Peyer's patch (tissue), 4 donors: ENCODE data around the gene PIP5KL1. TPM values are rescaled to one million over a fixed set of nuclear protein-coding genes. Genes with fewer than 3 reads are reported as not detected.

ENCODE experiments used
- DNase-seq, 3 donors: peaks; one replicate each; pipeline ENCODE4 v3.0.0-alpha.2; 2017 to 2019
- H3K27ac ChIP-seq, 4 donors: fragments of 200-600 bp; sonication (generic); one replicate each; pipeline ENCODE4 v1.5.1; 2016 to 2019
- H3K27me3 ChIP-seq, 2 donors: fragments of 200-600 bp; sonication (generic); one replicate each; pipeline ENCODE4 v1.5.1; 2019
- H3K36me3 ChIP-seq, 3 donors: fragments of 200-600 bp; sonication (generic); one replicate each; pipeline ENCODE4 v1.5.1; 2016 to 2019
- H3K4me1 ChIP-seq, 4 donors: fragments of 200-600 bp; sonication (generic); one replicate each; pipeline ENCODE4 v1.5.1; 2016 to 2019
- H3K4me3 ChIP-seq, 4 donors: fragments of 200-600 bp; sonication (generic); 1 replicate in 3 of 4; 2 replicates in 1 of 4; pipeline ENCODE4 v1.5.1; 2016 to 2019; ENCODE audit warnings: mild to moderate bottlenecking in 1 of 4
- H3K9me3 ChIP-seq, 4 donors: fragments of 200-600 bp; sonication (generic); one replicate each; pipeline ENCODE4 v1.5.1; 2016 to 2019; ENCODE audit warnings: mild to moderate bottlenecking in 1 of 4
- CTCF ChIP-seq, 6 experiments: fragments of 450-650 bp in 4 of 6; fragments of 200-600 bp in 2 of 6; sonication (generic) in 1 of 6; IDR thresholded peaks; one replicate each; pipeline ENCODE4 v1.5.1; 2017 to 2019; ENCODE audit warnings: antibody characterized with exemption in 6 of 6, mild to moderate bottlenecking in 3 of 6, moderate library complexity in 1 of 6
- POLR2A ChIP-seq, 2 donors: fragments of 450-650 bp; IDR thresholded peaks; one replicate each; pipeline ENCODE4 v1.5.1; 2017; ENCODE audit warnings: antibody characterized with exemption in 2 of 2, mild to moderate bottlenecking in 2 of 2, moderate library complexity in 2 of 2
- total RNA-seq, 4 donors: library from RNA; depleted of rRNA; stranded (reverse); fragments of >200 nt; gene quantifications; one replicate each; pipeline ENCODE4 v1.1.0, GENCODE V29; 2016

The PIP5KL1 gene
- total RNA-seq, 4 donors from 2014 or later: 2.5 TPM; not detected in 3

- Histone ChIP-seq H3K36me3 (peaks cover 0 to 9% (median 0%) of the 10 kb centered on the region in 3 donors), H3K4me1 (peaks cover 0 to 57% (median 52%) of the 10 kb centered on the region in 4 donors), H3K9me3 (no peaks in the 10 kb centered on the region), H3K27me3 (no peaks in the 10 kb centered on the region), H3K4me3 (peak overlapping the region; percentile 9 to 34 (median 16)), H3K27ac (peak overlapping the region; percentile 76 to 96 (median 88))
- DNase-seq: no peak
- TF ChIP-seq POLR2A (IDR thresholded peaks at IDR 0.05): no peak
- no peak for TF ChIP-seq CTCF (IDR thresholded peaks at IDR 0.05)
Observed at GRCh38 chr9:127904561-127905003, 26.0 kb downstream of the PIP5KL1 start.

GRCh38 chr9:127903557-127904475, 26.8 kb downstream of the PIP5KL1 start:
- H3K36me3 ChIP-seq: peaks cover 0 to 8% (median 0%) of the 10 kb centered on the region in 3 donors
- H3K4me3 ChIP-seq: peak overlapping the region in 3 of 4 donors; percentile 10 to 34 (median 22)
- TF ChIP-seq POLR2A (IDR thresholded peaks at IDR 0.05): no peak
- no peak for TF ChIP-seq CTCF (IDR thresholded peaks at IDR 0.05)
- H3K27me3 ChIP-seq: no peaks in the 10 kb centered on the region
- peak; percentile 73 to 96 (median 96) for DNase-seq
- no peaks in the 10 kb centered on the region for H3K9me3 ChIP-seq
- peak overlapping the region; percentile 76 to 96 (median 88) for H3K27ac ChIP-seq
- H3K4me1 ChIP-seq: peaks cover 0 to 59% (median 54%) of the 10 kb centered on the region in 4 donors

- Histone ChIP-seq H3K9me3 (no peaks in the 10 kb centered on the region), H3K4me3 (peak within 1 kb of the TSS; percentile 66 to 89 (median 76)), H3K36me3 (peaks cover 0 to 20% (median 0%) of the 10 kb centered on the region in 3 donors), H3K27ac (peak within 1 kb of the TSS; percentile 80 to 91 (median 88)), H3K4me1 (peaks cover 0 to 59% (median 30%) of the 10 kb centered on the region in 4 donors), H3K27me3 (no peaks in the 10 kb centered on the region)
- DNase-seq: peak; percentile 70 to 83 (median 78)
- TF ChIP-seq POLR2A (IDR thresholded peaks at IDR 0.05): no peak
- peak in 1 of 6 experiments; percentile 3 for TF ChIP-seq CTCF (IDR thresholded peaks at IDR 0.05)
Observed at GRCh38 chr9:127899128-127899943, 31.2 kb downstream of the PIP5KL1 start, which contains the start of gene ST6GALNAC6. Gene ST6GALNAC6, minus strand, starts transcription at chr9:127899603. Its CDS starts 1,622 bp downstream, at chr9:127897981.

GRCh38 chr9:127898433-127899127, 32.0 kb downstream of the PIP5KL1 start:
- H3K9me3 ChIP-seq: no peaks in the 10 kb centered on the region
- peak overlapping the region; percentile 66 to 89 (median 76) for H3K4me3 ChIP-seq
- H3K36me3 ChIP-seq: peaks cover 0 to 27% (median 0%) of the 10 kb centered on the region in 3 donors
- no peak for TF ChIP-seq POLR2A (IDR thresholded peaks at IDR 0.05)
- no peak for TF ChIP-seq CTCF (IDR thresholded peaks at IDR 0.05)
- peak in 1 of 3 donors; percentile 57 for DNase-seq
- peak overlapping the region; percentile 80 to 91 (median 88) for H3K27ac ChIP-seq
- no peaks in the 10 kb centered on the region for H3K27me3 ChIP-seq
- H3K4me1 ChIP-seq: peaks cover 0 to 51% (median 24%) of the 10 kb centered on the region in 4 donors
